ENCODE data around the gene ADAMTS1.
A peak's percentile ranks its signal among the peaks of the same experiment; 100 is the strongest.

The ADAMTS1 gene

DNA sequence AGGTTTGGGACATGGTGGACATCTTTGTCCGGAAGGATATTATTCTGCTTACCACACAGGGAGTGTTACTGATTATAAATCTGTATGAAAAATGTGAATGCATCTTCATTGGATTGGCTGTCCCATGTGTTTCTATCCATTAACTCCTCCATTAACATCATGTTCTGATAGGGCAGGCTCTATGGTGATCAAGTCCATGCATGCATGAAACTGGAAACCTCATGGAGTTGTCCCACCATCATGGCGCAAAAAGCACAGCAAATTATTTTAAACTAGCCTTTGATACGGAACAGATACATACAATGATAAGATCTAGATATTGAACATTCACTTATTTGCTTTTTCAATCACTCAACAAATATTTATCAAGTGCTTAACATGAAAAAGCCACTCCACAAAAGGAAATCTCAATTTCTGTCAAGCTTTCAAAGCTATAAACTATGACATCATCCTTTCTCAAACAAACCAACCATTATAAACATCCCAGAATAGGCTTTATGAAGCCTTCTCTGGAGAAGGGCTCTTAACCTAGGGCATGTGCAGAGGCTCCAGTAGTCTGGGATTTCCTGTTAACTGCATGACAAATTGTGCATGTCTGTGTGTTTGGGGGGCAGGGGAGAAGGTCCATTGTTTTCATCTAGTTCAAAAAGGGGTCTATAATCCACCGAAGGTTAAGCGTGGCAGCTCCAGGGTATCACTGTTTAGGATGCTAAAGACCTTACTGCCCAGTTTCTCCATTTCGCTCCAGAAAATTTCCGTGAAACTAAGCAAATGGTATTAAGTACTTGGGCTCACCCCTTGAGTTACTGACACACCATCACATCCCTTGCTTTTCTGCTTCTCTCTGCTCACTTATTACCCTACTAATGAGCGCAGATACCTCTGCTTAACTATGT lies 46.1 kb downstream of the ADAMTS1 start:
- DNase-seq (ENCODE audit: low read depth) = no peak
- TF ChIP-seq, protein P1, sequence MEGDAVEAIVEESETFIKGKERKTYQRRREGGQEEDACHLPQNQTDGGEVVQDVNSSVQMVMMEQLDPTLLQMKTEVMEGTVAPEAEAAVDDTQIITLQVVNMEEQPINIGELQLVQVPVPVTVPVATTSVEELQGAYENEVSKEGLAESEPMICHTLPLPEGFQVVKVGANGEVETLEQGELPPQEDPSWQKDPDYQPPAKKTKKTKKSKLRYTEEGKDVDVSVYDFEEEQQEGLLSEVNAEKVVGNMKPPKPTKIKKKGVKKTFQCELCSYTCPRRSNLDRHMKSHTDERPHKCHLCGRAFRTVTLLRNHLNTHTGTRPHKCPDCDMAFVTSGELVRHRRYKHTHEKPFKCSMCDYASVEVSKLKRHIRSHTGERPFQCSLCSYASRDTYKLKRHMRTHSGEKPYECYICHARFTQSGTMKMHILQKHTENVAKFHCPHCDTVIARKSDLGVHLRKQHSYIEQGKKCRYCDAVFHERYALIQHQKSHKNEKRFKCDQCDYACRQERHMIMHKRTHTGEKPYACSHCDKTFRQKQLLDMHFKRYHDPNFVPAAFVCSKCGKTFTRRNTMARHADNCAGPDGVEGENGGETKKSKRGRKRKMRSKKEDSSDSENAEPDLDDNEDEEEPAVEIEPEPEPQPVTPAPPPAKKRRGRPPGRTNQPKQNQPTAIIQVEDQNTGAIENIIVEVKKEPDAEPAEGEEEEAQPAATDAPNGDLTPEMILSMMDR (IDR thresholded peaks at IDR 0.05; ENCODE audit: low read length, missing control alignments) = no peak
- no peak overlapping the region for H3K4me3 ChIP-seq (replicated peaks; ENCODE audit: low read depth, low read length)

DNA sequence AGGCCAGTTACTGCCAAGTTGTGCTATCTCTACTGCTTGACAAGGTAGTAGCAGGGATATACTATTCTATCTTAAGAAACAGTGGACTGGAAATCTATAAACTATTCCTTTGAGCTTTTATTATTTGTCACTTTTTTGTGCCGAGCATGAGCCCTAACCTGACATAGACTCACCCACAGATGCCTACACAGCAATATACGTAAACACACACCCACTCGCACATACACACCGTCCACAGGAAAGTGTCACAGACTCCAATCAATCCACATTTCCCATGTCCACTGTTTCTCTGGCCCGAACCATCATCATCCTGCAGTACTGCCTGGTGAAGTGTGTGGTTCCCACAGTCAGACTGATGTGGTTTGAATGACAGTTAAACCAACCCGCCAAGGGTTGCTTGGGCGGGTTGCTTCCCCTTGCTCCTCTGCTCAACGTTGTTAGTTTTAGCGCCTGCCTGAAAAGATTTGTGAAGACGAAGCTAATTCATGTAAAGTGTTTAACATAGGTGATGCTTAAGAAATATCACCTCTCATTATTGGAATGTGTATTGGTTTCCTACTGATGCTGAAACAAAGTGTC lies 47.2 kb downstream of the ADAMTS1 start:
- TF ChIP-seq, protein P1 (IDR thresholded peaks at IDR 0.05; ENCODE audit: low read length, missing control alignments) = no peak
- no peak for DNase-seq (ENCODE audit: low read depth)
- no peak overlapping the region for H3K4me3 ChIP-seq (replicated peaks; ENCODE audit: low read depth, low read length)

DNA sequence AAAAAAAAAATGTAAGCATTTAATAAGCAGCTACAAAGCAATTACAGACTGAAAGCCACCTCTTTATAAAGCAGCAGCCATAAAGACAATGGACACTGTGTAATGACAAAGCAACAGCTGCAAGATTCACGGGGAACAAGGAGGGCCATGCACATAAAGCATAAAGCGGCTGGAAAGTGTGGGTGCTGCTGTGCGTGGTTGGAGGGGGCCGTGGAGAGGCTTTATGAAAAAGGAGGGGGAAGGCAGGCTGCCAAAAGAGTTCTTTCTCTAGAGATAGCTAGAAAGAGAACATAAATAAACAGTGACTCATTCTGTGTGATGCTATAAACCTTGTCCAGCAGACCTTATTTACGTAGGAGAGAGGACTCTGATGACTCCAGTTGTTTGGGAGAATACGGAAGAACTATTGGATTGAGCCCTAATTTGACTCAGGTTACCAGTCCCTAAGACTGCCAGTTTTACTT lies 49.3 kb downstream of the ADAMTS1 start:
- peak overlapping the region; percentile 13 for H3K4me3 ChIP-seq (replicated peaks; ENCODE audit: low read depth, low read length)
- DNase-seq (ENCODE audit: low read depth) = peak; percentile 99
- TF ChIP-seq, protein P1 (IDR thresholded peaks at IDR 0.05; ENCODE audit: low read length, missing control alignments) = no peak

DNA sequence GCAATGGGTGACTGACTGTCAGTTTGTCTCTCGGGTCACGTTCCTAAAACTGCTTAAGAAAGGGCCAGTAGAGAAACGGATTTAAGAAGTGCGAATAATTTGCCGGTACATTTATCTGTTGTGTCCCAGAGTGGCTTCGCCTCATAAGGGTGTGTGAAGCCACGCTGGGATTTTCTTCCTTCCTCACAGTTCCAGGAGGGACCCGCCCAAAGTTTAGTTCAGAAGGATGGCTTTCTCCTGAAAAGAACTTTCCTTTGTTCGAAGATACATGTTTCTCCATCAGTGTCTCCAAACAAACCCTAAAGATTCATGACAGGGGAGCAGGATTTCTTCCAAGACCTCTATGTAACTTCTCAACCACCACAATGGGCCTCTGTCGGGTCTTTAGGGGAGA lies 49.8 kb downstream of the ADAMTS1 start:
- TF ChIP-seq, protein P1 (IDR thresholded peaks at IDR 0.05; ENCODE audit: low read length, missing control alignments) = no peak
- DNase-seq (ENCODE audit: low read depth) = no peak
- H3K4me3 ChIP-seq (replicated peaks; ENCODE audit: low read depth, low read length) = no peak overlapping the region

DNA sequence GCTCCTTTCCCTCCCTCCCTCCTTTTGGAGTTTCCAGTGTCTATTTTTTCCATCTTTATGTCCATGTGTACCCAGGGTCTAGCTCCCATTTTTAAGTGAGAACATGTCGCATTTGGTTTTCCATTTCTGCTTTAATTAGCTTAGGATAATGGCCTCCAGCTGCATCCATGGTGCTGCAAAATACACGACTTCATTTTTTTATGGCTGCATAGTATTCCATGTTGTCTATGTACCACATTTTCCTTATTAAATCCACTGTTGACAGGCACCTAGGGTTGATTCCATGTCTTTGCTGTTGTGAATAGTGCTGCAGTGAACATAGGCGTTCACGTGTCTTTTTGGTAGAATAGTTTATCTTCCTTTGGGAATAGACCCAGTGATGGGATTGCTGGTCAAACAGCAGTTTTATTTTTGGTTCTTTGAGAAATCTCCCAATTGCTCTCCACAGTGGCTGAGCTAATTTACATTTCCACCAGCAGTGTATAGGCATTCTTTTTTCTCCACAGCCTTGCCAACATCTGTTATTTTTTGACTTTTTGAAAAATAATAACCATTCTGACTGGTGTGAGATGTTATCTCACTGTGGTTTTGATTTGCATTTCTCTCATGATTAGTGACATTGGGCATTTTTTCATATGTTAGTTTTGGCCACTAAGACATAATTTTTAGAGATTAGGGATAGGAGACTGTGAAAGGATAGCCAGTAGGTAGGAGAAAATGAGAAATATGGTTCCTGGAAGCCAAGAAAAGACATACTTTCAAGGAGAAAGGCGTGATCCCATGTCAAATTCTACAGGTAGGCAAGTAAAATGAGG lies 50.4 kb downstream of the ADAMTS1 start:
- no peak overlapping the region for H3K4me3 ChIP-seq (replicated peaks; ENCODE audit: low read depth, low read length)
- TF ChIP-seq, protein P1 (IDR thresholded peaks at IDR 0.05; ENCODE audit: low read length, missing control alignments) = no peak

DNA sequence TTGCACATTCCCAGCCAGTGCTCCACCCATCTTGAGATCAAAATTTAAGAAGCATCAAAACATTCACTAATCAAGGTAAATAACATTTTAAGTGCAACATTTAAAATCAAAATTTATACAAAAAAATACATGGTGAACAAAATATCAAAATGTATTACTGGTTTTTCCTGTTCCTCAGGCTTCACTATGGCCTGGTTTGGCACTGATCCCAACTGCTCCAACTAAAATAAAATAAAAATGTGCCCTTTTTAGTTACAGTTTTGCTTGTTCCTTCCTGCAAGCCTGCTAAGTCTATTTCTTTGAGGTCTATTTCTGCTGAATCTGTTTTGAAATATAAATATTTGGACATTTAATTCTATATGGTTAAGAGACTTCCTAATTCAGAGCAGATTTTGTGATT lies 54.9 kb downstream of the ADAMTS1 start:
- no peak overlapping the region for H3K4me3 ChIP-seq (replicated peaks; ENCODE audit: low read depth, low read length)
- TF ChIP-seq, protein P1 (IDR thresholded peaks at IDR 0.05; ENCODE audit: low read length, missing control alignments) = no peak
- DNase-seq (ENCODE audit: low read depth) = no peak

More for the DNA sequence above, 50.4 kb downstream of the ADAMTS1 start:
- no peak for DNase-seq (ENCODE audit: low read depth)

Data from fibroblast of pulmonary artery (primary cell).